ENCODE results near the gene CHCHD1.
"Not testable (repeated sequence)": the region's sequence is repeated elsewhere in the genome, so short reads cannot be mapped to it uniquely, and the experiment has no call there.

The CHCHD1 gene

DNA sequence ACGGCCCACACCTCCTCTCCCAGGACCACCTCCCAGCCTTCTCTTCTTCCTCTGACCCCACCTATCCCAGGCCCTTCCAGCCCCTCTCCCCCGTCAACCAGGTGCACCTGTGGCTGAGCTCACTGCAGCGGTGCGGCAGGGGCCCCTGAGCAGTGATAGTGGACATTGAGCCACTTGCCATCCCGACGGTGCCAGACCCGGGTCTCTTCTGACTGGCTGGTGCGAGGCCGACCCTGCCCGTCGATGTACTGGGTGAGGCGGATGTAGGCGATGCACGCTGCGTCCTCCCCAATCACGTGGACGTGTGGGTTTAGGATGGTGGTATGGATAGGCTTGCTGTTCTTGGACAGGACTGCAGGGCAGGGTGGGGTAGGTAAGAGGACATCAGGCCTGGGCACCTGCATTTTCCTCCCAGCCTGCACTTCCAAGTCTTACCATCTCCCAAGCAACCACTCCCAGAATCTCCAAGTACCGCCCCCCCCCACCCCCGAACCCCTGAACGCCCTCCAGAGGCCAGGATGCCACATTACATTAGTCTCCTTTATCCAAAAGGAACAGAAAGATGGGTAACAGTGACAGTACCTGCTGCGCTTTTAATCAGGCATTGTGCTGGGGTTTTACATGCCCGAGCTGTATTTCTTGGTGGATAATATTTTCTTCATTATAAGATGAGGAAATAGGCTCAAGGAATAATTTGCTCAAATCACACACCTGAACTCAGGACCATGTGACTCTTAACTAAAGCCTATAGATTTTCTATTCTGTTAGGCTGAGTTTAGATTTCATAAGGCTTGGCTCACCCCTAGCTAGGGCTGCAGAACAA is 33.3 kb downstream of the CHCHD1 start:
- no peak for DNase-seq

GRCh38 chr10:73815719-73816030 is 33.8 kb downstream of the CHCHD1 start:
- DNase-seq: no peak

DNA sequence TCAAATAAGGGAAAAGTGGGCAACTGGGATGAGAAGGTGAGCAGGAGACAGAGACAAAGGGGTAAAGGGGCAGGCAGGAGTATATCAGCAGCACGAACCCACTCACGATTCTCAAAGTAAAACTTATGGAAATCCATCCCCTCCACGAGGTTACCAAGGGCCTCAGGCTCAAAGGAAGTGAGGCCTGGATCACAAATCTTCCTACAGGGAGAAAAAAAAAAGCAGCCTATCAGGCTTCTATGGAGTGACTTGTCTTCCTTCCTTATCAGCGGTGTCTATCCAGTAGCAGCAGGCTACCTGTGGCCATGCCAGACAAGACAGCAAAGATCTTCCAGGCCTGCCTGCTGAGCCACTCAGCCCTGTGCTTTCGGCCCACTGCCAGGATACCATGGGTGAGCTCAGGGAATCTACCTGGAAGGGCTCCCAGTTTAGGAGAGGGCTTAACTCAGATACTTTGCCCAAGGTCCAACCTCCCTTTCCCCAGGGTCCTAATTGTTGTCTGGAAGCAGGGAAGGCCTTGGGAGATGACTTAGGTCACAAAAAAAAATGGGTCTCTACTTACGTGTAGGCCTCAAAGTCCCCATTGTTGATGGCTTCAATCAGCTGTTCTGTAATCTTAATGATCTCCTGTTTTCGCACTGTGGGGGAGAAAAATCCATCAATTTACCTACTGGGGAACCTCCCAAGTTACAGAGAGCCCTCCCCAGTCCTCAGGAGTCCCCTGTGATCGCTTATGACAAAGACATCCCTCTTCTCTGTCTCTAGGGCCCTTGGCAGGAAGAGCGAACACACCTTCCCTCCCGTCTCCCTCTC is 35.3 kb downstream of the CHCHD1 start:
- no peak for DNase-seq

DNA sequence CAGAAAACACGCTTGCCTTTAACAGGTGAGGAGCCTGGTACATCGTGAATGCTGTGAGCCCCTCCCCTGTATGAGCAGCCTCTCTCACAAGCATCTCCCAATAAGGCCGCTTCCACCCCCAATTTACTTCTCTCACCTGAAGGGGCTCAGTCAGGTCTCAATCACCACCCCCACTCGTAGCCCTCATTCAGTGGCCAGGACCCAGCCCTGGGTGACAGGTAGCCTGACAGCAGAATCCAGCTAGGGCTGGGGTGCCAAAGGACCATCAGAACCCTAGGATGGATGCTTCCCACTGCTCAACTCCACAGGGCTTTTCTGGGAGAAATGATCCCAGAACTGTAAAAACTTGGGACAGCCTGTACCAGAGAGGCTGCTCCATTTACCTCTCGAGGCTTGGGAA is 36.0 kb downstream of the CHCHD1 start:
- DNase-seq: no peak

GRCh38 chr10:73818402-73818801 is 36.6 kb downstream of the CHCHD1 start:
- no peak for DNase-seq

DNA sequence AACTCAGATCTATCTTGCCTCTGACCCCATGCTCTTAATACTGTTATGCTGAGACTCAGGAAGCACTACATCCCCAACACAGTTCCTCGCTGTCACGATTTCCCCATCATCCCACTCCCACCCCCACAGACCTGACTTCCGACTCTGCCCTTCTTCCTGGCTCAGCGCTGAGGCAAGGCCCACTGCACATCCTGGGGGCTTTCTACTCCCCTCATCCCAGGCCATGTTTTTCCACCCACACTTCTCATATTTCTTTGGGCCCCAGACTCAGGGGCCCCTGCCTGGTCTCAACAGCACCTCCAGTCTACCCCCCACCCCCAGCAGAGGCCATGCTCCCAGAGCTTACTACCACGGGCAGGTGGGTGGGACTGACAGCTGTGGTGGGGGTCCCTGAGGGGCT is 37.2 kb downstream of the CHCHD1 start:
- DNase-seq: no peak

DNA sequence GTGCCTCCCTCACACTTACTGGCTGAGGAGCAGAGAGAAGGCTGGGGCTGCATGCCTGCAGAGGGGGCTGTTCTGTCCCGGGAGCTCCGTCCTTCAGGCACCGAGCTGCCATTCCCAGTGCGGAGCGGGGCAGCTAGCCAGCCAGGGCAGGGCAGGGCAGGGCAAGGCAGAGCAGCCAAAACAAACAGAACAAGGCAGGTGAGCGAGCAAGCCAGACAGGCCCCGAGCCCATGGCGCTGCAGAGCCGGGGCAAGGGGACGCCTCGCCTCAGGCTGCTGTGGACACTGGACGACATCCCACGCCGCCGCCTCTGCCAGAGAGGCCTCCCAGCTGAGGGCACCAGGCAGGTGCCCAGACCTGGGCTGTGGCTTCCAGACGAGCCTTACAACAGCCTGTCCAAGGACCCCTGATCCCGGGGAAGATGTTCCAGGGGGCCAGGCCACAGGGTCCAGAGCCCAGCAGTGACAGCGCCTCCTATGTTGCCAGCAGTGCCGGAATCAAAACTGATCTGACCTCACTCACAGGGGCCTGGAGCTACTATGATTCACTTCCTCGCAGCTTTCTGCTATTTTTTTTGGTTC is 37.8 kb downstream of the CHCHD1 start:
- no peak for DNase-seq

DNA sequence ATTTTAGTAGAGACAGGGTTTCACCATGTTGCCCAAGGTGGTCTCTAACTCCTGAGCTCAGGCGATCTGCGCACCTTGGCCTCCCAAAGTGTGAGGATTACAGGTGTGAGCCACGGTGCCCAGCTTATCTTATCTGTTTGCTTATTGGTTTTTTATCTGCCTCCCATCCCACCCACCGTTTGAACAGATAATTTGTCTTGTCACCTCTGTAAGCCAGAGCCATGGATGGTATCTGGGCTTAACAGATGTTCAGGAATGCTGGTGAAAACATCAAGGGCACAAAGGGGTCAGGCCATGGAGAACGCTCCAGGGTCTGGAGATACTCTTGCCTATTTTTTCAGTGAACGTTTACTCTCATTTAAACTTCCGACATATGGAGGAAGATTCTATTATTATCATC is 41.5 kb downstream of the CHCHD1 start:
- DNase-seq: no peak

- no peak for DNase-seq
Observed at GRCh38 chr10:73824146-73824725, 42.4 kb downstream of the CHCHD1 start.

- no peak for DNase-seq
Observed at GRCh38 chr10:73827346-73828089, 45.7 kb downstream of the CHCHD1 start.

DNA sequence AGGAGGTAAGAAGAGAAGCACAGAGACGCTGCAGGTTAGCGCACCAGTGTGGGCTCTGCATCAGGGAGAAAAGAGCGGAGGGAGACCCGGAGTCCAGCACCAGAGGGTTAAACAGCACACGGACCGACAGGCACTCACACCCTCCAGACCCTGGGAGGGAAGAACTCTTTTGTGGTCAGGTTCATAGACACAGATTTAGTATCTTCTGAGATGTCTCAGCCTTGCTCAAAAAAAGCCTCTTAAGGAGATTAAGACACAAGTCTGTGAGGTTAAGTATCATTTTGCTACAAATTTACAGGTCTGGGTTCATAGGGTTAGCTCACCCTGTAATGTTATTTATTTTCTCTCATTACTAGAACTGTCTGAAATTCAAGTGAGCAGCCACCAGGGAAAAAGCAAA is 46.3 kb downstream of the CHCHD1 start:
- DNase-seq: no peak

DNA sequence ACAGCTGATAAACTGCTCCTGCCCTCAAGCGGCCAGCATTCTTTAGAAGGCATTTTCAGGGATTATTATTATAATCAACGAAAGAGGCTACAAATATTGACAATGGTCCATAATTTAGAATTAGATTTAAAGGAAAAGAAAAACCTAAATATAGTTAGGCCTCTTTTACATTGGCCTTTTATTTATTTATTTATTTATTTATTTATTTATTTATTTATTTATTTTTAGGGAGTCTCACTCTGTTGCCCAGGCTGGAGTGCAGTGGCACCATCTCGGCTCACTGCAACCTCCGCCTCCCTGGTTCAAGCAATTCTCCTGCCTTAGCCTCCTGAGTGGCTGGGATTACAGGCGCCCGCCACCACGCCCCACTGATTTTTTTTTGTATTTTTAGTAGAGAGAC is 47.2 kb downstream of the CHCHD1 start:
- not testable (repeated sequence) for DNase-seq
